IPS-15b (cell line): Measurements from ENCODE around the gene CDKAL1.
"Not testable (repeated sequence)": the region's sequence is repeated elsewhere in the genome, so short reads cannot be mapped to it uniquely, and the experiment has no call there.

Source experiments
- H3K27me3 ChIP-seq: one replicate; pipeline ENCODE4 v1.6.1; 2013; ENCODE audit warnings: low read length; ENCODE audit not compliant: control insufficient read depth, insufficient read depth
- H3K36me3 ChIP-seq: one replicate; pipeline ENCODE4 v1.6.1; 2013; ENCODE audit warnings: low read length; ENCODE audit not compliant: control insufficient read depth, insufficient read depth
- H3K4me1 ChIP-seq: one replicate; pipeline ENCODE4 v1.6.1; 2013; ENCODE audit warnings: mild to moderate bottlenecking, low read length; ENCODE audit not compliant: control insufficient read depth, insufficient read depth
- H3K4me3 ChIP-seq: one replicate; pipeline ENCODE4 v1.5.1; 2013; ENCODE audit warnings: low read depth, low read length
- H3K9ac ChIP-seq: one replicate; pipeline ENCODE4 v1.6.1; 2013; ENCODE audit warnings: low read depth, mild to moderate bottlenecking, low read length
- H3K9me3 ChIP-seq: one replicate; pipeline ENCODE4 v1.6.1; 2013; ENCODE audit warnings: mild to moderate bottlenecking, low read length; ENCODE audit not compliant: control insufficient read depth, insufficient read depth

Gene CDKAL1

DNA sequence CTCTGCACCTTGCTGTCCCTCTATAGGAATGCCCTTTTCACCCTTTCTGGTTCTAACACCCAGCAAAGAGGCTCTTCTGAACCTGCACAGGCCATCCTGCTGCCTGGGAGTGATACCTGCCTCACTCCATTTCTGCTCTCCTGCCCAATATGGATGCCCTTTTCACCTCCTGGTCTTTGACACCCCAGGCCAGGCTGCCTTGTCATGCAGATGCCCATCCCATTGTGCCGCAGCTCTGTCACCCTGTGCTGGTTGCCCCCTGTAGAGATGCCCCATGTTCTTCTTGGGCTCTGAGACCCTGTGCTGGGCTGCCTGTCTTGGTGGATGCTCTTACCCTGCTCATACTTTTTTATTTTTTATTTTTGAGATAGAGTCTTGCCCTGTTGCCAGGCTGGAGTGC lies 95.3 kb downstream of the CDKAL1 start:
- peaks cover 20% of the 10 kb centered on the region for H3K4me1 ChIP-seq
- H3K9me3 ChIP-seq: no peaks in the 10 kb centered on the region
- H3K4me3 ChIP-seq: no peak overlapping the region
- no peaks in the 10 kb centered on the region for H3K27me3 ChIP-seq
- H3K9ac ChIP-seq: no peak overlapping the region
- H3K36me3 ChIP-seq: no peaks in the 10 kb centered on the region

DNA sequence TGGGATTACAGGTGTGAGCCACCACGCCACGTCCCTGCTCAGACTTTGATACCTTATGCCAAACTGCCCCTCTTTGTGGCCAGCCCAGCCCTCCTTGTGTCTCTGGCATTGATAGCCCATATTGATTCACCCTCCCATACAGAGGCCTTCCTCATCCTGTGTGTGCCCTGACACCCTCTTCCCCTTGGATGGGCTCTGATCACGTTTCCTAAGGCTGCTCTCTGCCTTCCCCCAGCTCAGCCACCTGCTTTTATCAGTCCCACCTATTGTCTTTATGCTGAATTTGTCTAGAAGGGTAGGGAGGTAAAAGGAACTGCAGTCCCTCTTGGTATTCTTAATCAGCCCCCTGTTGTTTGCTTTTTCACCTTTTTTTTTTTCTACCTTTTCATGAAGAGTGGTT lies 95.9 kb downstream of the CDKAL1 start:
- Histone ChIP-seq H3K9ac (no peak overlapping the region), H3K4me3 (no peak overlapping the region), H3K27me3 (no peaks in the 10 kb centered on the region), H3K36me3 (no peaks in the 10 kb centered on the region), H3K9me3 (no peaks in the 10 kb centered on the region), H3K4me1 (peaks cover 20% of the 10 kb centered on the region)

DNA sequence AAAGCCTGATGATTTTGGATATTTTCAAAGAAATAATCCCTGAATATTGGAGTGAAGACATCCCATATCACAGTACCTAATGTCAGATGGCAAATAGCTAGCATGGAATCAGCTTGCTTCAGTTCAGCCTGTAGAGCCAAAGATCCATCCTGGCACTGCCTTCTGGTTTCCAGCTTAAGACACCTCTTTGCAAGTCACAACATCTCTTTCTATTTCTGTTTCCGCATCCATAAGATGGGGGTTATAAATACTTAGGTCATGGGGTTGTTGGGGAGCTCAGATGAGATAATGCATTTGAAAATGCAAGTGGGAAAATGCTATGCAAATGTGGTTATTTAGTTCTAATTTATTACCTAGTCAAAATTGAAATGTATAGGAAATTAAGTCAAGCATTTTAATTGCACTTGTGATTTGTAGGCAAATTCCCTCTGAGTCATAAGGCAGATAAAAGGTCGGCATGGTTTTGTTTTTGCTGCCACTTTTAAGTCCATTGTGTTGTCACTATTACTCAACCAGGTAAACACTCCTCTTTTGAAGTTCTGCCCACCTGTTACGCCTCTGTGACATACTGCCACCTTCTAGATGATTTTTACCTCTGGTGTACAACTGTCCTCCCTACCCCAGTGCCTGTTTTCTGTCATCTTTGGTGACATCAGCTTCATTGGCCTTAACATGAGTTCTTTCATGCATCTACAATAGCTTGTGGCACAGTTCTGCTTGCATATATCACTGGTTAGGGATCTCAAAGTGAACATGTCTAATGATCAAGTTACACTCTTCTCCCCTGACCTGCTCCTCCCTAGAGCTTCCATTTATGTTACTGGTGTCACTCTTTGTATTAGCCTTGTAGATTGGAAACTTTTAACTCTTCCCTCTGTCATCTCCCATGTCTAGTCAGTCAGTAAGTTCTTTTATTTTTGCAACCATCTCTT lies 96.6 kb downstream of the CDKAL1 start:
- Histone ChIP-seq H3K36me3 (no peaks in the 10 kb centered on the region), H3K4me3 (no peak overlapping the region), H3K27me3 (no peaks in the 10 kb centered on the region), H3K9me3 (no peaks in the 10 kb centered on the region), H3K9ac (no peak overlapping the region), H3K4me1 (peaks cover 20% of the 10 kb centered on the region)

DNA sequence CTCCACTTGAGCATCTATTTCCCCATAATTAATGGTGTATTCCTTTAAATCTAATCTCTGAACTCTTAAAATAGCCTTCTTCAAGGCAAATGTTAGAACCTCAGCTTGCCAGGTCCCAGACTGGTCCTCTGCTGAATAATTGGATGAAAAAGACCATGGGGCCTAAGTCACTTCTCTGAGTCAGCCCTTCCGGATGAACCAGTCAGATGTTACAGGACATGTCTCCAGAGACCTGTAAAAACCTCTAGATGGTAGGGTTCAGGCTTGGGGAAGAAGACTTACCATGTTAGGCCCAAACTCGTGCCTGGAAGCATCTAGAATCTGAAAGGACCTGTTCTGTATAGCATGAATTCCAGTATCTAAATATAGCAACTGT lies 97.3 kb downstream of the CDKAL1 start:
- Histone ChIP-seq H3K36me3 (no peaks in the 10 kb centered on the region), H3K4me1 (peaks cover 20% of the 10 kb centered on the region), H3K4me3 (no peak overlapping the region), H3K9me3 (no peaks in the 10 kb centered on the region), H3K27me3 (no peaks in the 10 kb centered on the region), H3K9ac (no peak overlapping the region)

DNA sequence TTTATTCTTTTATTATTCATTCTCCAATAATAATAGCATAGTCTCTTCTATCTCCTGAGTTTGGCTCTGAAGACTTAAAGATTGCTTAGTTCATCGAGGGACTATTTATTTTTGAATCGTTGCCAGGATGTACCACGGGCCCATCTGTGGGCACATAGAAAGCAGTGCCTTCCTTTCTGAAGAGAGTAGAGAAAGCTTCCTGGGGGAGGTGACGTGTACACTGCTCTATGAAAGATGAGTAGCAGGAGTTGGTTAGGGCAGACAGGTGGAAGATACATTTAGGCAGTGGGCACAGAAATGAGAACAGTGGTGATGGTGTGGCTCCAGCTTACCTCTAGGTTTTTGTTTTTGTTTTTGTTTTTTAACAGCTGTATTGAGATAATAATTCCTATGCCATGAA lies 98.4 kb downstream of the CDKAL1 start:
- Histone ChIP-seq H3K27me3 (no peaks in the 10 kb centered on the region), H3K4me1 (peaks cover 20% of the 10 kb centered on the region), H3K9ac (no peak overlapping the region), H3K36me3 (no peaks in the 10 kb centered on the region), H3K9me3 (no peaks in the 10 kb centered on the region), H3K4me3 (no peak overlapping the region)

DNA sequence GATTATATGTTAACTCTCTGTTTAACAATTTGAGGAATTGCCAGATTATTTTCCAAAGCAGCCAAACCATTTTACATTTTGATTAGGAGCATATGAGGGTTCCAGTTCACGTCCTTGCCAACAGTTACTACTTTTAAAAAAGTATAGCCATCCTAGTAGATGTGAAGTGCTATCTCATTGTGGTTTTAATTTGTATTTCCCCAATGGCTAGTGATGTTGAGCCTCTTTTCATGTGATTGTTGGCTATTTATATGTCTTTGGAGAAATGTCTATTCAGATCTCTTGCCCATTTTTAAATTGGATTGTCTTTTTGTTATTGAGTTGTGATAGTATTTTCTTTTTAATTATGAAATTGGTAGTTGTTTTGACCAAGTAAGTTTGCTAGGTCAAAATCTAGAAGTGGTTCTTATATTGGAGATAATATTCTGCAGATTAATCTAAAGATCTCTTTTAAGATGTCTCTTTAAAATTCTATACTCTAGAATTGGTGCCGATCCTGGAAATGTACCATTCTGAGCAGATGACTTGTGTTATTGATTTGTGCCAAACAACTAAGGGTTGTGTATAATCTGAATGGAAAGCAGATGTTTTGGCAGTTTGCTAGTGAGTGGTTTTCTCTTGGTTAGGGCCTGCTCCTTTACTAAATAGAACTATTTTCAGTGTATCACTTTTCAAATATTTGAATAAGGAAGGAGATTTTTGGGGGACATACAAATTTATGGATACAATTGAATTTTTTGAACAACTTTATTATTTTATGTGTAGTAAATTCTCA lies 99.5 kb downstream of the CDKAL1 start:
- H3K4me1 ChIP-seq: peaks cover 17% of the 10 kb centered on the region
- H3K36me3 ChIP-seq: no peaks in the 10 kb centered on the region
- H3K9me3 ChIP-seq: no peaks in the 10 kb centered on the region
- no peak overlapping the region for H3K9ac ChIP-seq
- no peak overlapping the region for H3K4me3 ChIP-seq
- H3K27me3 ChIP-seq: no peaks in the 10 kb centered on the region

DNA sequence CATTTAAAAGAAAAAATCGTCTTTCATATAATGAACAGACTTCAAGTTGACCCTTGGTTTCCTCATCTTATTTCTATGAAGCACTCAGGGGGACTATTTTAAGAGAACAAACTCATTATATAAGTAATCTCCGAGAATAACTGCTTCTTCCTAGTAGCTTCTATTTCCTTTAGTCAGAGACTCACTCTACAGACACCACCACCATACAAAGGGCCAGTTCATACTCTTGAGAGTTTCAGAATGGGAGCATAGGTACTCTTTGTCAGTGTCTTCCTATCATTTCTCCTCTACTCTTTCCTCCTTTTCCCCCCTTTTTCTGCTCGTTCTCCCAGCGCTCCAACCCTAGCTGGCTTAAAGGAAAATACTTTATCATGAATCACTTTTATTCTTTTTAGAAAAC lies 104.9 kb downstream of the CDKAL1 start:
- no peak overlapping the region for H3K9ac ChIP-seq
- no peaks in the 10 kb centered on the region for H3K36me3 ChIP-seq
- no peak overlapping the region for H3K4me3 ChIP-seq
- H3K4me1 ChIP-seq: peaks cover 7% of the 10 kb centered on the region
- H3K27me3 ChIP-seq: no peaks in the 10 kb centered on the region
- no peaks in the 10 kb centered on the region for H3K9me3 ChIP-seq

DNA sequence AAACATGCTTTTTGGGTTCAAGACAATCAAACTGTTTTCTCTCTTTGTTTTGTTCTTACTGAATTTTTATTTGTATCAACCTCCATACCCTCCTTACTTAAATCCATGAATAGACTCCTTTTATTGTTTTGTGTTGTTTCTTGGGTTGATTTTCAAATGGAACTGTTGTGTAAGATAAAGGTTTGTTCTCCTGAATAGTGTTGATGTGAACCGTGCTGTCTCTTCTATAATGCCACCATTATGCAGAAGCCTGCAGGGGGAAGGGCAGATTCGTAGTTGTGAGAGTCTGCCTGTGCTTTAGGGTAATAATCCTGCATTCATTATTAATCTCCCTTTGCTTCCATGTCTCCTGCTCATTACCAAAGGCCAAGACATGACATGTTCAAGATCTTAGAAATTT lies 105.9 kb downstream of the CDKAL1 start:
- H3K4me3 ChIP-seq: no peak overlapping the region
- H3K27me3 ChIP-seq: no peaks in the 10 kb centered on the region
- no peaks in the 10 kb centered on the region for H3K36me3 ChIP-seq
- H3K4me1 ChIP-seq: peaks cover 7% of the 10 kb centered on the region
- no peak overlapping the region for H3K9ac ChIP-seq
- no peaks in the 10 kb centered on the region for H3K9me3 ChIP-seq

DNA sequence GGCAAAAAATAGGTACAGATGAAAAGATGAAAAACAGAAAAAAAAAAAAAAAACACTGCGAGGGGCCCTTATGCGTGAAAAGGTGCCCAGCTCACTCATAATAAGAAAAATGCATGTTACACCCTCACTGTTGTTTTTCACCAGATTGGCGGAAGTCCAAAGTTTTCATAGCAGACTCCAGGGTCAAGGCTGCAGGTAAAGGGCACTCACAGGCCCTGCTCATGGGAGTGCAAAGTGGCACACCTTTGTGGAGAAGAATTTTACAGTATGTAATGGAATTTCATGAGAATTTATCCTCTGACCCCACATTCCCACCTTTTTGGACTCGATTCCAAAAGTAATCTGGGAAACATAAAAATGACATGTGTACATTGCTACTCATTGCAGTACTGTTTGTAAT lies 108.2 kb downstream of the CDKAL1 start:
- Histone ChIP-seq H3K4me3 (no peak overlapping the region), H3K9ac (no peak overlapping the region), H3K27me3 (no peaks in the 10 kb centered on the region), H3K9me3 (no peaks in the 10 kb centered on the region), H3K4me1 (peaks cover 7% of the 10 kb centered on the region), H3K36me3 (no peaks in the 10 kb centered on the region)

DNA sequence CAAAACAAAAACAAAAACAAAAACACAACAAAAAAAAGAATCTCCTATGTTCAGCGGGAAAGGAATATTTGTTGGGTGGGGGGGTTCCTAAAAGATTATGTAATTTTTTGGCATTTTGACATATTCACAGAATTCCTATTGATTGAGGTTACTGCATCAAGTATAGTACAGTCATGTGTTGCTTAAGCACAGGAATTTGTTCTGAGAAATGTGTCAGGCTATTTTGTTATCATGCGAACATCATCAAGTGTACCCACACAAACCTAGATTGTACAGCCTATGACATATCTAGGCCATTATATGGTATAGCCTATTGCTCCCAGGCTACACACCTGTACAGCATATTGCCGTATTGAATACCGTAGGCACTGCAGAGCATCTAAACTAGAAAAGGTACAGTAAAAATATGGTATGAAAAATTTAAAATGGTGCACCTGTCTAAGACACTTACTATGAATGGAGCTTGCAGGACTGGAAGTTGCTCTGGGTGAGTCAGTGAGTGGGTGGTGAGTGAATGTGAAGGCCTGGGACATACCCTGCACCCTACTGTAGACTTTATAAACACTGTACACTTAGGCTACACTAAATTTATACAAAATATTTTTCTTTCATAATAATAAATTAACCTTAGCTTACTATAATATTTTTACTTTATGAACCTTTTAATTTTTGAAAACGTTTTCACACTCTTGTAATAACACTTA lies 110.6 kb downstream of the CDKAL1 start:
- Histone ChIP-seq H3K4me3 (no peak overlapping the region), H3K4me1 (peaks cover 7% of the 10 kb centered on the region), H3K36me3 (no peaks in the 10 kb centered on the region), H3K9me3 (no peaks in the 10 kb centered on the region), H3K27me3 (no peaks in the 10 kb centered on the region), H3K9ac (no peak overlapping the region)

DNA sequence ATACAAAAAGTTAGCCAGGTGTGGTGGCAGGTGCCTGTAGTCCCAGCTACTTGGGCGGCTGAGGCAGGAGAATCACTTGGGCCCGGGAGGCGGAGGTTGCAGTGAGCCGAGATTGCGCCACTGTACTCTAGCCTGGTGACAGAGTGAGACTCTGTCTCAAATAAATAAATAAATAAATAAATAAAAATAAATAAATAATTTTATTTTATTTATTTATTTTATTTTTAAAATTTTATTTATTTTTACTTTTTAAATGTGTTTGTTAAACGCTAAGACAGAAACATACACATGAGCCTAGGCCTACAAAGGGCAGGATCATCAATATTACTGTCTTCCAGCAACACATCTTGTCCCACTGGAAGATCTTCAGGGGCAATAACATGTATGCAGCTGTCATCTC lies 111.3 kb downstream of the CDKAL1 start:
- not testable (repeated sequence) for H3K27me3 ChIP-seq, H3K4me3 ChIP-seq, H3K9me3 ChIP-seq, H3K9ac ChIP-seq, H3K4me1 ChIP-seq, H3K36me3 ChIP-seq
